Activated CD4-positive, alpha-beta T cell treated with anti-CD3 and anti-CD28 coated beads, Interleukin-10, Interleukin-2, amounts not matched to agents 100 ng/mL and 50 ng/mL, durations not matched to agents 16 hours and 8 hours (primary cell): ENCODE data around the gene ALPG.
A peak's percentile ranks its signal among the peaks of the same experiment; 100 is the strongest.
"Not testable (repeated sequence)": the region's sequence is repeated elsewhere in the genome, so short reads cannot be mapped to it uniquely, and the experiment has no call there.

ENCODE experiments used
- DNase-seq: peaks from one replicate; pipeline ENCODE4 v3.0.0-alpha.2; 2020

The ALPG gene

GRCh38 chr2:232442431-232442830, 35.8 kb downstream of the ALPG start:
- not testable (repeated sequence) for DNase-seq

DNA sequence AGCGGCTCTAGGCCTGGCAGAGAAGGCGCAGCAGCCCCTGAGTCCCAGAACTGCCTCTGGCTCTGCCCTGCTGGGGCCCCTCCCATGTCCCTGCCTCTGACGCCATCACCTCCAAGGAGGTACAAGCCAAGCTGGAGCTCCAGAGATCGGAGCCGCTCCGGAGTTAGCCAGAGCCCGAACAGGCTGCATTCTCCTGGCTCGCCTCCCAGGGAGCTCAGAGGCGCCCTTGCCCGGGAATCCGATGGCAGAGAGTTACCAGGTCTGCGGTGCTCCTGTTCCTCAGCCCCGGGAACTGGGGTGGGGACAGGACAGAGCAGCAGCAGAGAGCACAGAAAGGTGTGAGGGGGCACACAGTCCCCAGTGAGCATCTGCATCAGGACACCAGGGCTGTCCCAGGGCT, 36.4 kb downstream of the ALPG start:
- DNase-seq, result not testable (repeated sequence)

DNA sequence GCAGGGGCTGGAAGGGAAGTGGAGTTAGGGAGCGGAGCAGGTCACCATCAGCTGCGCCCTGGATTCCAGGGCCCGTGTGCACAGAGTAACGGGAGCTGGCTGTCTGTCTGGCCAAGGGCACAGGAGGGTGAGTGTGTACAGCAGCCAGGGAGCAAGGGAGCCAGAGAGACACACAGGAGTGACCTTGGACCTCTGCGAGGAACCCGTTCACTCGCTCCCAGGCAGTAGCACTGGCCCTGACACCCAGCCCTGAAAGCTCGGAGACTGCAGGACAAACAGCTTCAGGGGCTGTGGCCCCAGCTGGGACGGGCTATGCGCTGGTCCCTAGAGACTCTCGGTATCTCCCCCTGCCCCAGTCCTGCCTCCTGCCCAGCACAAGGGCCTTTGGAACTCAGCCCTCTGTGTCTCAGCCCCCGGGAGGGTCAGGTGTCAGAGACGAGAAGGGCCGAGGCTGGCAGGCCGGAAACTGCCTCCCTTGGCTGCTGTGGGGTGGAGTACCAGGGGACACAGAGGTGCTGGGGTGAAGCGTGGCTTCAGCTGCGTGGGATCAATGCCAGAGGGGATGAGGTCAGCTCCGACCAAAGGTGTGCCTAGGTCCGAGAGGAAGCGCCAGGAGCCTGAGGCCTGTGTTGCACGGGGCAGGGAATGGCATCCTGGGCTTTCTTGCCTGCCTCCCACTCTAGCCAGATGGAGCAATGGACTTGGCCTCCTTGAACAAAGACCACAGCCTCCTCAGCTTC, 37.2 kb downstream of the ALPG start:
- DNase-seq, result not testable (repeated sequence)

GRCh38 chr2:232444409-232445148, 37.9 kb downstream of the ALPG start:
- DNase-seq, result peak; percentile 90

DNA sequence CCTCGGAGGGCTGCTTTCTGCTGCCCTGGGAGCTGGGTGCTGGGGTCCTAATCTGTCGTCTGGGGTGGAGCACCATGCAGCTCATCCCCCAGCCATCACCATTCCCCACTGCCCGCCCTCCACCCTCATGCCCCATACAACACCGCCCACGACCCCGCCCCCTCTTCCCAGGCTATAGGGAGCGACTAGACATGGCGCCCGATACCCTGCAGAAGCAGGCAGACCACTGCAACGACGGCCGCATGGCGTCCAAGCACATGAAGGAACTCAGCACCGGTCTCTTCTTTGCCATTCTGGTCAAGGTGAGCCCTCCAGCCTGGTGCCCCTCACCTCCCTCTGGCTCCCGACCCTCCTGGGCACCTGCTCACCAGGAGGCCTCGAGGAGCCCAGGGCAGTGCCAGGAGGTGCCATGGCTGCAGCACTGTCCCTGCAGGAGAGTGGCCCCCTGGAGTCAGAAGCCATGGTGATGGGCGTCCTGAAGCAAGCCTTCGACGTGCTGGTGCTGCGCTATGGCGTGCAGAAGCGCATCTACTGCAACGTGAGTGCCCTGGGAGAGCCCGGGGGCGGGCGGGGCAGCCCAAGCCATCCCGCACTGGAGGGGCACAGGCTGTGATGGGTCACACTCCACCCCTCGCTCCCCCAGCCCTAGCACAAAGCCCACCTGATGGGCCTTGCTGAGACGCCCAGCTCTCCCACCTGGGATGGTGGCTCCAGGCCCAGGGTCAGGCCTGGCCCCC, 38.7 kb downstream of the ALPG start:
- DNase-seq, result not testable (repeated sequence)

GRCh38 chr2:232446266-232446777, 39.7 kb downstream of the ALPG start:
- DNase-seq, result not testable (repeated sequence)

- no peak for DNase-seq
Observed at GRCh38 chr2:232447091-232447620, 40.5 kb downstream of the ALPG start.

DNA sequence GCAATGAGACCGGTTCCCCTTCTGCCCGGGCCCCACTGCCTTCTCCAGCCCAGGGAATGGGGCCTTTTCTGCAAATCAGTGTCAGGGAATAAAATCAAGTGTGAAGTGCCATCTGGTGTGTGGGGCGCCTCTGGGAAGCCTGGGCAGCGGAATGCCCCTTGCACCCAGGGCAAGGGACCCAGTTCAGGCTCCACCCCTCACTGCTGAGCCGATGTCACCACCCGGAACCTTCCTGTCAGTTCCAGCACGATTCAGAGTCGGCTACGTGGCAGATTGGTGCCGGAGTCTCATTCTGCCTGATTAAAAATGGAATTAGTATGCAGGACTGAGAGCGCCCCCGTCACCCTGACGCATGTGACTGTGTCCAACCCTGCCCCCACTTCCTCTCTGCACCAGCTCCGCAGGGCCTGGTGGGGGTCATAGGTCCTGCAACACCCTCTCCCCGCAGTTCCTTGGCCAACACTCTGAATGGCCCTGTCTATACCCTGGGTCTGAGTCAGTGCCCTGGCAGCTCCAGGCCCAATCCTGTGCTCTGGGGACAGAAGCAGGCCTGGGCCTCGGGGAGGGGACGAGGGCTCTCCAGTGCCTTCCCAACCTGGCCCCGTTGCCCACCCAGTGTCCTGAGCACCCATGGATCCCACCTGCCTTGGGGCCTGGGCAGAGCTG, 41.1 kb downstream of the ALPG start:
- DNase-seq, result no peak

DNA sequence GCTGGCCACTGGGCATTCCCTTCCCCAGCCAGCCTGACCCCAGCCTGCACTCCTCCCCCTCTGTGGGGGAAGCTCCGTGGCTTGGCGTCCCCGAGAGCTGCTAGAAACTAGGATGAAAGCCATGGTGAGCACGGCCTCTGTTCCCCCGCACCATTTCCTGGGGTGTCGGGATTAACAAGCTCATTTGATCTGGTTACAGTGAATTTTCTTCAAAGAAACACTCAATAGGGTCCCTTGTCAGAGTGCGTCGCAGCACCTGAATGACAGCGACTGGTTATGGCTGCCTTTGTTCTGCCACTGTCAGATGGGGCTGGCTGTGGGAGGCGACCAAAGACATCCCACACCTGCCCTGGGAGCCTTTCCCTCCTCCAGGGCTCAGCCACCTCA, 41.7 kb downstream of the ALPG start:
- DNase-seq, result no peak

DNA sequence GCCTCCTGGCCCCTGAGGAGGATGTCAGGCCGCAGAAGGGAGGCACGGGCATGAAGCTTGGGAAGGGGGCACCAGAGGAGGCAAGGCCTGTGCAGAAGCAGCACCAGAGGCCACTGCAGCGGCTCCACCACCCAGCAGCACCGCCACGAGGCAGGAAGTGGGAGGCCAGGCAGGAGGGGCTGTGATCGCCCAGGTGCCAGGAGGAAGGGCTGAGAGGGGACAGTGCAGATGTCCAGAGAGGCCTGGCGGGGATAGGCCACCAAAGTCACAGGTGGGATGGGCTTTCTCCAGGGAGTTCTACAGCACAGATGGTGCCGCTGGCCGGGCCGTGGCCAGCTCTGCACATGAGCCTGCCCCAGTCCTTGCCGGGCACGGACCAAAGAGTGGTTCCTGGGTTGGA, 43.3 kb downstream of the ALPG start:
- no peak for DNase-seq

DNA sequence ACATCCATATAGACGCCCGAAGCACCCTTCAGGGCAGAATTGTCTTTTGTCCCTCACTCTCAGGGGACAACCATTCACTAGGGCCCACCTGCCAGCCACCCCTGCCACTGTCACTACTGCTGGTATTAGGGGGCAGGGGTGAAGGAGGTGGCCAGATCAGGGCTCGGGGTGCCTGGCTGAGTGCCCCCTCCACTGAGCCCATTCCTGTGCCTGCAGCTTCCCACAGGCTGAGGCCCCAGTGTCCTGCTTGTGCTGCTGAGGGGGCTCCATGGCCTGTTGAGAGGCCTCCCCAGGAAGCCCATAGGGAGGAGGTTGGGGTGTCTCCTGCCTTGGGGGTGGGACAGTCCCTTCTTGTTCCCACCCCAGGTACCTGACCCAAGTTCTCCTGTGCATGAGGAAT, 45.0 kb downstream of the ALPG start:
- not testable (repeated sequence) for DNase-seq

GRCh38 chr2:232454630-232455029, 48.0 kb downstream of the ALPG start:
- DNase-seq, result no peak

GRCh38 chr2:232455426-232456255, 49.0 kb downstream of the ALPG start, which contains the start of gene ALPI:
TSS of gene ALPI (plus strand) at chr2:232456153. CDS start at chr2:232456200, 47 bp downstream.
- DNase-seq, result no peak

- no peak for DNase-seq
Observed at GRCh38 chr2:232456296-232457120, 49.9 kb downstream of the ALPG start.

DNA sequence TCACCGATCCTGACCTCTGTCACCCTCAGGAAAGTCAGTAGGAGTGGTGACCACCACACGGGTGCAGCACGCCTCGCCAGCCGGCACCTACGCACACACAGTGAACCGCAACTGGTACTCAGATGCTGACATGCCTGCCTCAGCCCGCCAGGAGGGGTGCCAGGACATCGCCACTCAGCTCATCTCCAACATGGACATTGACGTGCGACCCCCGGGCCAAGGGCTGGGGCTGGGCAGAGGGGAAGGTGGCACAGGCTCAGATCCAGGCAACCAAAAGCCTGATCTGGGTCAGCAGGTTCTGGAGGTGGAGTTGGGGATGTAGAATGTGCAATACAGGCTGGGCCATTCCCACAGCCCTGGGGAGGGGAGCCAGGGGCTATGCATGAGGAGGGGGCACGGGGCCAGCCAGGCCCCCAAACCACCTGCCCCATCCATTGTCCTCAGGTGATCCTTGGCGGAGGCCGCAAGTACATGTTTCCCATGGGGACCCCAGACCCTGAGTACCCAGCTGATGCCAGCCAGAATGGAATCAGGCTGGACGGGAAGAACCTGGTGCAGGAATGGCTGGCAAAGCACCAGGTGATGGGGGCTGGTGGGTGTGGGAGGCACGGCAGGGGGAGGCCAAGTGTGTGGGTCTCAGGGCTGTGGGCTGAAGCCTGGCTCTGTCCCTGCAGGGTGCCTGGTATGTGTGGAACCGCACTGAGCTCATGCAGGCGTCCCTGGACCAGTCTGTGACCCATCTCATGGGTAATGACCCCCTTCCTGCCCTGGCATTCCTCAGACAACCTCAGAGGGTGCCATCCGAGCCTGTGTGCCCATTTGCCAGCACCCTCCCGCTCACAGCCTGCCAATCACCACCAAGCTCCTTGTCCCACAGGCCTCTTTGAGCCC, 50.7 kb downstream of the ALPG start:
- DNase-seq, result no peak

GRCh38 chr2:232458051-232458660, 51.5 kb downstream of the ALPG start:
- DNase-seq, result no peak

DNA sequence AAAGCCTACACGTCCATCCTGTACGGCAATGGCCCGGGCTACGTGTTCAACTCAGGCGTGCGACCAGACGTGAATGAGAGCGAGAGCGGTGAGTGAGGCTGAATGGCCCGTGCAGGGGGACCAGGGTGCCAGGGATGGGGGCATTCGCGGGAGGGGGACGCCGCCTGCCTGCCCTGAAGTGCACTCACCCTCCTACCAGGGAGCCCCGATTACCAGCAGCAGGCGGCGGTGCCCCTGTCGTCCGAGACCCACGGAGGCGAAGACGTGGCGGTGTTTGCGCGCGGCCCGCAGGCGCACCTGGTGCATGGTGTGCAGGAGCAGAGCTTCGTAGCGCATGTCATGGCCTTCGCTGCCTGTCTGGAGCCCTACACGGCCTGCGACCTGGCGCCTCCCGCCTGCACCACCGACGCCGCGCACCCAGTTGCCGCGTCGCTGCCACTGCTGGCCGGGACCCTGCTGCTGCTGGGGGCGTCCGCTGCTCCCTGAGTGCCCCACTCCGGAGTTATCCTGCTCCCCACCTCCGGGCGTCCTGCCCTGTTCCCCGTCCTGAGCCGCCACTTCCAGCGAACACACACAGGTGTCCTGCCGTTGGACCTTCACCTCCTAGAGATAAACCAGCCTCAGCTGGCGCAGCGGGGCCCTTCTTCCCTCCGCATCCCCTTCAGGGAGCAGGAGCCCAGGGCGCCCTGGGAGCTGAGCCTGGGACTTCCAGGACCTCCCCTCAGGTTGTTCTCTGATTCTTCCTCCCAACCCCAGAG, 52.2 kb downstream of the ALPG start:
- DNase-seq, result no peak

GRCh38 chr2:232459419-232460035, 52.9 kb downstream of the ALPG start:
- no peak for DNase-seq
